Activated T-helper 1 cell treated with anti-CD3 and anti-CD28 coated beads, Interleukin-12 subunit alpha, Interleukin-12 subunit beta, Interleukin-2, Interleukin-4 antibody, amounts not matched to agents 30 ng/mL and 10 ng/mL and 1 ng/mL, durations not matched to agents 14 hours and 24 hours and 36 hours (primary cell): ENCODE measurements around the gene LILRA2. TPM values are rescaled to one million over a fixed set of nuclear protein-coding genes. Genes with fewer than 3 reads are reported as not detected.
"Not testable (repeated sequence)": the region's sequence is repeated elsewhere in the genome, so short reads cannot be mapped to it uniquely, and the experiment has no call there.

Experiments
- DNase-seq: peaks from one replicate; pipeline ENCODE4 v3.0.0; 2021; ENCODE audit warnings: low spot score
- H3K27ac Mint-ChIP-seq: one replicate; pipeline ENCODE4 v1.8.0; 2021; ENCODE audit warnings: mild to moderate bottlenecking, mixed read lengths
- H3K27me3 Mint-ChIP-seq: one replicate; pipeline ENCODE4 v1.8.0; 2022; ENCODE audit warnings: mild to moderate bottlenecking, moderate library complexity, mixed read lengths; ENCODE audit not compliant: insufficient read depth
- H3K36me3 Mint-ChIP-seq: one replicate; pipeline ENCODE4 v1.8.0; 2021; ENCODE audit warnings: low read depth, mixed read lengths
- H3K4me1 Mint-ChIP-seq: one replicate; pipeline ENCODE4 v1.8.0; 2021; ENCODE audit warnings: low read depth, mixed read lengths
- H3K4me3 Mint-ChIP-seq: one replicate; pipeline ENCODE4 v1.8.0; 2021; ENCODE audit warnings: mild to moderate bottlenecking, moderate library complexity, mixed read lengths
- H3K9me3 Mint-ChIP-seq: one replicate; pipeline ENCODE4 v1.8.0; 2021; ENCODE audit warnings: mixed read lengths
- intact Hi-C: fragments of 100-400 bp; cut with micrococcal nuclease; formaldehyde crosslinking; loops from one replicate; pipeline ENCODE4 v1.15.1; 2024
- total RNA-seq: library from RNA; stranded (reverse); gene quantifications from 2 replicates; pipeline ENCODE4 v1.2.3, GENCODE V29; 2022

LILRA2 gene
- total RNA-seq, 1 donor from 2014 or later = not detected

- no peaks in the 10 kb centered on the region for H3K36me3 Mint-ChIP-seq
- peaks cover 7% of the 10 kb centered on the region for H3K4me1 Mint-ChIP-seq
- peaks cover 3% of the 10 kb centered on the region for H3K9me3 Mint-ChIP-seq
- DNase-seq = no peak
- intact Hi-C loops = no loop called here
- H3K27me3 Mint-ChIP-seq = no peaks in the 10 kb centered on the region
- no peak overlapping the region for H3K4me3 Mint-ChIP-seq
- no peak overlapping the region for H3K27ac Mint-ChIP-seq
Measured at GRCh38 chr19:54551950-54552912, 21.4 kb upstream of the LILRA2 start.

- Mint-ChIP-seq H3K36me3 (no peaks in the 10 kb centered on the region), H3K27ac (no peak overlapping the region), H3K9me3 (peaks cover 3% of the 10 kb centered on the region), H3K27me3 (no peaks in the 10 kb centered on the region), H3K4me3 (no peak overlapping the region), H3K4me1 (peaks cover 7% of the 10 kb centered on the region)
- no peak for DNase-seq
- intact Hi-C loops = no loop called here
Measured at GRCh38 chr19:54552913-54553310, 20.7 kb upstream of the LILRA2 start.

- DNase-seq = no peak
- intact Hi-C loops = no loop called here
- Mint-ChIP-seq H3K27me3 (peaks cover 4% of the 10 kb centered on the region), H3K36me3 (no peaks in the 10 kb centered on the region), H3K9me3 (peaks cover 3% of the 10 kb centered on the region), H3K27ac (no peak overlapping the region), H3K4me3 (no peak overlapping the region), H3K4me1 (peaks cover 7% of the 10 kb centered on the region)
Measured at GRCh38 chr19:54554006-54554405, 19.6 kb upstream of the LILRA2 start.

- H3K36me3 Mint-ChIP-seq = no peaks in the 10 kb centered on the region
- peaks cover 4% of the 10 kb centered on the region for H3K27me3 Mint-ChIP-seq
- H3K27ac Mint-ChIP-seq = no peak overlapping the region
- DNase-seq = no peak
- no peak overlapping the region for H3K4me3 Mint-ChIP-seq
- intact Hi-C loops = no loop called here
- H3K4me1 Mint-ChIP-seq = peaks cover 7% of the 10 kb centered on the region
- peaks cover 3% of the 10 kb centered on the region for H3K9me3 Mint-ChIP-seq
Measured at GRCh38 chr19:54554896-54555295, 18.7 kb upstream of the LILRA2 start.

GRCh38 chr19:54556194-54556593, 17.4 kb upstream of the LILRA2 start:
- intact Hi-C loops = no loop called here
- Mint-ChIP-seq H3K27ac (no peak overlapping the region), H3K36me3 (no peaks in the 10 kb centered on the region), H3K9me3 (peaks cover 3% of the 10 kb centered on the region), H3K4me3 (no peak overlapping the region), H3K27me3 (peaks cover 4% of the 10 kb centered on the region), H3K4me1 (peaks cover 6% of the 10 kb centered on the region)
- no peak for DNase-seq

GRCh38 chr19:54558339-54558738, 15.3 kb upstream of the LILRA2 start:
- Mint-ChIP-seq H3K4me1 (no peaks in the 10 kb centered on the region), H3K4me3 (no peak overlapping the region), H3K27me3 (peaks cover 4% of the 10 kb centered on the region), H3K36me3 (no peaks in the 10 kb centered on the region), H3K9me3 (no peaks in the 10 kb centered on the region), H3K27ac (no peak overlapping the region)
- DNase-seq = no peak
- intact Hi-C loops = no loop called here

- intact Hi-C loops = no loop called here
- Mint-ChIP-seq H3K4me1 (no peaks in the 10 kb centered on the region), H3K9me3 (no peaks in the 10 kb centered on the region)
Measured at GRCh38 chr19:54560881-54561385, 12.7 kb upstream of the LILRA2 start.

GRCh38 chr19:54561840-54562239, 11.8 kb upstream of the LILRA2 start:
- DNase-seq = no peak
- Mint-ChIP-seq H3K36me3 (no peaks in the 10 kb centered on the region), H3K4me3 (no peak overlapping the region), H3K9me3 (no peaks in the 10 kb centered on the region), H3K4me1 (no peaks in the 10 kb centered on the region), H3K27me3 (peaks cover 11% of the 10 kb centered on the region), H3K27ac (no peak overlapping the region)
- intact Hi-C loops = no loop called here

More at GRCh38 chr19:54560881-54561385, 12.7 kb upstream of the LILRA2 start:
- Mint-ChIP-seq H3K36me3 (no peaks in the 10 kb centered on the region), H3K27ac (no peak overlapping the region), H3K4me3 (no peak overlapping the region), H3K27me3 (peaks cover 8% of the 10 kb centered on the region)
- no peak for DNase-seq

GRCh38 chr19:54563206-54563605, 10.4 kb upstream of the LILRA2 start:
- H3K36me3 Mint-ChIP-seq, H3K4me1 Mint-ChIP-seq, H3K4me3 Mint-ChIP-seq, H3K27ac Mint-ChIP-seq, DNase-seq, H3K9me3 Mint-ChIP-seq, intact Hi-C loops, H3K27me3 Mint-ChIP-seq: not testable (repeated sequence)

- H3K9me3 Mint-ChIP-seq = no peaks in the 10 kb centered on the region
- no peak overlapping the region for H3K4me3 Mint-ChIP-seq
- intact Hi-C loops = no loop called here
- no peaks in the 10 kb centered on the region for H3K36me3 Mint-ChIP-seq
- H3K4me1 Mint-ChIP-seq = peaks cover 16% of the 10 kb centered on the region
- H3K27me3 Mint-ChIP-seq = peaks cover 11% of the 10 kb centered on the region
- no peak for DNase-seq
- no peak overlapping the region for H3K27ac Mint-ChIP-seq
Measured at GRCh38 chr19:54570316-54570715, 3.3 kb upstream of the LILRA2 start.

GRCh38 chr19:54571715-54572615, 1.6 kb upstream of the LILRA2 start:
- H3K27me3 Mint-ChIP-seq, H3K27ac Mint-ChIP-seq, H3K4me3 Mint-ChIP-seq, H3K9me3 Mint-ChIP-seq, intact Hi-C loops, H3K36me3 Mint-ChIP-seq, DNase-seq: not testable (repeated sequence)
- H3K4me1 Mint-ChIP-seq = peaks cover 16% of the 10 kb centered on the region

GRCh38 chr19:54572696-54573311, 786 bp upstream of the LILRA2 start:
- H3K36me3 Mint-ChIP-seq = no peaks in the 10 kb centered on the region
- H3K4me1 Mint-ChIP-seq = peaks cover 16% of the 10 kb centered on the region
- peaks cover 6% of the 10 kb centered on the region for H3K27me3 Mint-ChIP-seq
- DNase-seq = no peak
- no peak overlapping the region for H3K4me3 Mint-ChIP-seq
- no peaks in the 10 kb centered on the region for H3K9me3 Mint-ChIP-seq
- H3K27ac Mint-ChIP-seq = no peak overlapping the region
- intact Hi-C loops = no loop called here
